Measurements from ENCODE around the gene RHBDL3.
"Not testable (repeated sequence)": the region's sequence is repeated elsewhere in the genome, so short reads cannot be mapped to it uniquely, and the experiment has no call there.

RHBDL3 gene

GRCh38 chr17:32342603-32343325, 77.1 kb downstream of the RHBDL3 start:
- H3K4me1 ChIP-seq (ENCODE audit: control insufficient read depth, insufficient read depth, low read length) = 0 out of 2 replicates have a peak, but pooled peaks cover 4% of the 10 kb centered on the region
- no peak for DNase-seq (ENCODE audit: low read depth, low spot score)
- no peaks in the 10 kb centered on the region for H3K9me3 ChIP-seq (ENCODE audit: control insufficient read depth, insufficient read depth, low read length)
- no peak overlapping the region for H3K27ac ChIP-seq (ENCODE audit: low read length)
- no CpG with 5 or more reads among the region's 14 CpGs for WGBS (ENCODE audit: insufficient coverage, insufficient read length)
- no peaks in the 10 kb centered on the region for H3K27me3 ChIP-seq (ENCODE audit: control insufficient read depth, insufficient read depth, low read length)
- H3K4me3 ChIP-seq (ENCODE audit: low read length) = no peak overlapping the region
- H3K36me3 ChIP-seq (ENCODE audit: control insufficient read depth, insufficient read depth, low read length) = no peaks in the 10 kb centered on the region; the same call in 1 of the 2 replicates

DNA sequence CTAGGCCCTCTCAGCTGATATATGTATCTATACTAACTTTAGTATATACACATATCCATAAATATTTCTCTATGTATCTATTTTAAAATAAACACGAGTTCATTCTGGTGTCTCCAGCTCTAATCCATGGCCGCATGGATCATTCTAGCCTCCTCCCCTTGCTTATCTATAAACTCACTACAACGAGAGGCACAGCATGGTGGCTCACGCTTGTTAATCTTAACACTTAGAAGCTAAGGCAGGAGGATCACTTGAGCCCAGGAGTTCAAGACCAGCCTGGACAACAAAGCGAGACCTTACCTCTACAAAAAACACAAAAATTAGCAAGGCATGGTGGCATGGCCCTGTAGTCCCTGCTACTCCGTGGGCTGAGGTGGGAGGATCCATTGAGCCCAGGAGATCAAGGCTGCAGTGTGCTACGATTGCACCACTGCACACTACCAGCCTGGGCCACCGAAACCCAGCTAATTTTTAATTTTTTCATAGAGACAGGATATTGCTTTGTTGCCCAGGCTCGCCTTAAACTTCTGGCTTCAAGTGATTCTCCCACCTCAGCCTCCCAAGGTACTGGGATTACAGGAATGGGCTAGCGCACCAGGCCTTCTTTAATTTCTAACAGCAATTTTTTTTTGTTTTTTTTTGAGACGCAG, 80.4 kb downstream of the RHBDL3 start:
- Histone ChIP-seq H3K27me3 (ENCODE audit: control insufficient read depth, insufficient read depth, low read length) (no peaks in the 10 kb centered on the region), H3K9me3 (ENCODE audit: control insufficient read depth, insufficient read depth, low read length) (no peaks in the 10 kb centered on the region), H3K4me3 (ENCODE audit: low read length) (no peak overlapping the region), H3K4me1 (ENCODE audit: control insufficient read depth, insufficient read depth, low read length) (0 out of 2 replicates have a peak, but pooled peaks cover 1% of the 10 kb centered on the region), H3K27ac (ENCODE audit: low read length) (no peak overlapping the region), H3K36me3 (ENCODE audit: control insufficient read depth, insufficient read depth, low read length) (no peaks in the 10 kb centered on the region)
- no CpG with 5 or more reads among the region's 11 CpGs for WGBS (ENCODE audit: insufficient coverage, insufficient read length)
- no peak for DNase-seq (ENCODE audit: low read depth, low spot score)

GRCh38 chr17:32348483-32348800, 82.8 kb downstream of the RHBDL3 start:
- DNase-seq (ENCODE audit: low read depth, low spot score) = no peak
- Histone ChIP-seq H3K4me3 (ENCODE audit: low read length) (no peak overlapping the region), H3K27ac (ENCODE audit: low read length) (no peak overlapping the region), H3K27me3 (ENCODE audit: control insufficient read depth, insufficient read depth, low read length) (no peaks in the 10 kb centered on the region), H3K36me3 (ENCODE audit: control insufficient read depth, insufficient read depth, low read length) (no peaks in the 10 kb centered on the region), H3K9me3 (ENCODE audit: control insufficient read depth, insufficient read depth, low read length) (no peaks in the 10 kb centered on the region), H3K4me1 (ENCODE audit: control insufficient read depth, insufficient read depth, low read length) (no peaks in the 10 kb centered on the region)
- WGBS (ENCODE audit: insufficient coverage, insufficient read length) = no CpG with 5 or more reads among the region's 2 CpGs

DNA sequence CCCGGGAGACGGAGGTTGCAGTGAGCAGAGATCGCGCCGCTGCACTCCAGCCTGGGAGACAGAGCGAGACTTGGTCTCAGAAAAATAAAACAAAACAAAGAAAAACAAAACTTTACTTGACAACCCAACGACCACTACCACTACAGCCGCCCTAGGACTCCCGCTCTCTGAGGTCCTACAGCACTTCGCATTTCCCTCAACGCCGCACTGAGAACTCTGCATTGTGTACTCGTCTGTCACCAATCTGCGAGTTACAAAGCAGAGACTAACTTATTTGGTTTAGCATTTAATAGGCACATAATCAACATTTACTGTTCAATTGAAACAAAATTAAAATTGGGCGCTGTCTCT, 83.8 kb downstream of the RHBDL3 start:
- H3K27me3 ChIP-seq (ENCODE audit: control insufficient read depth, insufficient read depth, low read length) = no peaks in the 10 kb centered on the region
- no peaks in the 10 kb centered on the region for H3K36me3 ChIP-seq (ENCODE audit: control insufficient read depth, insufficient read depth, low read length)
- WGBS (ENCODE audit: insufficient coverage, insufficient read length) = no CpG with 5 or more reads among the region's 15 CpGs
- no peak for DNase-seq (ENCODE audit: low read depth, low spot score)
- no peak overlapping the region for H3K27ac ChIP-seq (ENCODE audit: low read length)
- no peaks in the 10 kb centered on the region for H3K4me1 ChIP-seq (ENCODE audit: control insufficient read depth, insufficient read depth, low read length)
- no peaks in the 10 kb centered on the region for H3K9me3 ChIP-seq (ENCODE audit: control insufficient read depth, insufficient read depth, low read length)
- H3K4me3 ChIP-seq (ENCODE audit: low read length) = peak overlapping the region; percentile 57; the same call in 1 of the 2 replicates

DNA sequence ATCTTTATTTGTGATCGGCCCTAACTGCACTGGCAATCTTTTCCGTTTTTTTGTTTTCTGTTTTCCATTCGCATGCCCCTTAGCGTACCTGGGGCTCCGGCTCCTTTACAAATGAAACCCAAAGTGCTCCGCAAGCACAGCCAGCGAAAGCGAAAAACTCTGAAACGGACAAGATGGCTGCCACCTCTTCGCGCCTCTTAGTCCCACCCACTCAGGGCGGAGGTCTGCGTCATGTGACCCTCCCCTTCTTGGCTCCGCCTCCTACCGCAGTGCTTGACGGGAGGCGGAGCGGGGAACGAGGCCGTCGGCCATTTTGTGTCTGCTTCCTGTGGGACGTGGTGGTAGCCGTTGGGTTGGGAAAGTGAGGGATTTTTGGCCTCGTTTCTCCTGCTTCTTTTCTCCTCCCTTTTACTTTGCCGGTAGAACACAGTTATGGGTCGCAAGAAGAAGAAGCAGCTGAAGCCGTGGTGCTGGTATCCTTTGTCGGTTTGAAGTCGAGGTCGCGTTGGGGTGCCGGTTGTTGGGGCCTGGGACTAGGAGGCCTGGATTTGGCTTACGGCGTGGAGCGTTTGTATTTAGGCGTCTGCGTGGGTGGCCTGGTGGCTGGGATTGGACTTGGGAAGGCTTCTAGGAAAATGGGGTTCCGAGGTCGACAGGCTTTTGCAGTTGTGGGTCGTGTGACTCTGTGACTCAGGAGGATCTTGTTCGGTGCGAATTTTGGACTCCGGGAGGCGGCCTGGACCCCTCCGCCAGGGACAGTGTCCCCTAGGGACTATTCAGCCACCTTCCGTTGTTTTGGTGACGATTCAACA, 84.4 kb downstream of the RHBDL3 start, which contains the start of gene ZNF207:
TSS of gene ZNF207 (plus strand) at position 304 of the 812 bp plus-strand sequence. CDS start at position 433, 129 bp downstream.
- WGBS (ENCODE audit: insufficient coverage, insufficient read length) = no CpG with 5 or more reads among the region's 47 CpGs
- Histone ChIP-seq H3K36me3 (ENCODE audit: control insufficient read depth, insufficient read depth, low read length) (no peaks in the 10 kb centered on the region), H3K27ac (ENCODE audit: low read length) (no peak within 1 kb of the TSS), H3K27me3 (ENCODE audit: control insufficient read depth, insufficient read depth, low read length) (no peaks in the 10 kb centered on the region), H3K4me3 (ENCODE audit: low read length) (peak within 1 kb of the TSS; percentile 57), H3K4me1 (ENCODE audit: control insufficient read depth, insufficient read depth, low read length) (no peaks in the 10 kb centered on the region), H3K9me3 (ENCODE audit: control insufficient read depth, insufficient read depth, low read length) (no peaks in the 10 kb centered on the region)
- DNase-seq (ENCODE audit: low read depth, low spot score) = peak; percentile 87

GRCh38 chr17:32350666-32351418, 85.2 kb downstream of the RHBDL3 start:
- Histone ChIP-seq H3K27me3 (ENCODE audit: control insufficient read depth, insufficient read depth, low read length) (no peaks in the 10 kb centered on the region), H3K9me3 (ENCODE audit: control insufficient read depth, insufficient read depth, low read length) (no peaks in the 10 kb centered on the region), H3K4me3 (ENCODE audit: low read length) (peak overlapping the region; percentile 57), H3K36me3 (ENCODE audit: control insufficient read depth, insufficient read depth, low read length) (no peaks in the 10 kb centered on the region), H3K27ac (ENCODE audit: low read length) (no peak overlapping the region), H3K4me1 (ENCODE audit: control insufficient read depth, insufficient read depth, low read length) (no peaks in the 10 kb centered on the region)
- no CpG with 5 or more reads among the region's 20 CpGs for WGBS (ENCODE audit: insufficient coverage, insufficient read length)
- no peak for DNase-seq (ENCODE audit: low read depth, low spot score)

GRCh38 chr17:32352734-32353133, 87.1 kb downstream of the RHBDL3 start:
- not testable (repeated sequence) for H3K9me3 ChIP-seq (ENCODE audit: control insufficient read depth, insufficient read depth, low read length); H3K4me1 ChIP-seq (ENCODE audit: control insufficient read depth, insufficient read depth, low read length); H3K27ac ChIP-seq (ENCODE audit: low read length); H3K4me3 ChIP-seq (ENCODE audit: low read length); H3K36me3 ChIP-seq (ENCODE audit: control insufficient read depth, insufficient read depth, low read length); H3K27me3 ChIP-seq (ENCODE audit: control insufficient read depth, insufficient read depth, low read length); DNase-seq (ENCODE audit: low read depth, low spot score)
- WGBS (ENCODE audit: insufficient coverage, insufficient read length) = no CpG with 5 or more reads among the region's 9 CpGs

DNA sequence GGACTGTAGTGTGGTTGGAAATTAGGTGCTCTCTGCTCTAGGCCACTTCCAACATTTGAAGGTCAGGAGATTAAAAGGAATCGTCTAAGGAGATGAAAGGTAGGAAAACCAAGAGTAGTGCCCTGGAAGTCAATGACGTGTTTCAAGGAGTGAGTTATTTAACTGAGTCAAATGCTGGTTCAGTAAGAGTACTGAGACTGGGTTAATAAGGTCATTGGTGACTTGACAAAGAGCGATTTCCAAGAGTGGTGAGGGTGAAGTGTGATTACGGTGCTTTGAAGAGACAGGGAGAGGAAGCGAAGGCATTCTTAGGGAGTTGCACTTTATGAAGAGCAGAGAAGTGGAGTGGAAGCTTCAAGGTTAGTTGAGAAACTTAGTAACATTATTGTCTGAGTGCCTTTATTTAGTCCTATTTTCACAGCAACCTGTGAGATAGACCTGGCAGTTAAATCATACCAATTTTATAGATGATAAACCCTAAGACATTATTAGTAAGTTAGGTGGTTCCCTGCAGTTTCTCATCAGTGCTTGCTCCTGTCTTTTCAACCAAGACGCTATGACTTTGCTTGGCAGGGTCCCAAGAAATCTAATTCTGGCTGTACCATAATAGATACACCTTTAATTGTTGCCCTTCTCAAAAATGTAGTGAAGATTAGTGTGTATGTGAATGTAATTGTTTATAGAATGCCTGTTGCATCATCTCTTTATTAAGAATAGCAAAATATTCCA, 90.2 kb downstream of the RHBDL3 start:
- WGBS (ENCODE audit: insufficient coverage, insufficient read length) = no CpG with 5 or more reads among the region's 6 CpGs
- no peaks in the 10 kb centered on the region for H3K27me3 ChIP-seq (ENCODE audit: control insufficient read depth, insufficient read depth, low read length)
- no peak overlapping the region for H3K27ac ChIP-seq (ENCODE audit: low read length)
- no peaks in the 10 kb centered on the region for H3K9me3 ChIP-seq (ENCODE audit: control insufficient read depth, insufficient read depth, low read length)
- no peak for DNase-seq (ENCODE audit: low read depth, low spot score)
- no peaks in the 10 kb centered on the region for H3K4me1 ChIP-seq (ENCODE audit: control insufficient read depth, insufficient read depth, low read length)
- peaks cover 11% of the 10 kb centered on the region; the same call in 1 of the 2 replicates for H3K36me3 ChIP-seq (ENCODE audit: control insufficient read depth, insufficient read depth, low read length)
- no peak overlapping the region for H3K4me3 ChIP-seq (ENCODE audit: low read length)

DNA sequence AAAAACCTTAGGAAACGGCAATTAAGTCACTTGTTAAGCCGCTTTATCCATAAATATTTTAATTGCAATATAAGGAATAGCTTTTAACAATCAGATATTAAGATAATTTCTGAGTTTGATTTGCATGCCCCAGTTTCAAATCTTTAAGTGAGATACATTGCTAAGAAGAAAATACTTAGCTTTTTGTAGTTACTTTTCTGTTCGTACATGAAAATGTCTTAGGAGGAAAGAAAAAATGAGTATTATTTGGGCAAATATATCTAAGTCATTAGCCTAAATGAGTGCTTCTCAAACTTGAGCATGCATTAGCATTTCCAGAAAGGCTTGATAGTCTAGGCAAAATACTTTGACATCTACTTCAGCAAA, 90.7 kb downstream of the RHBDL3 start:
- no peak overlapping the region for H3K27ac ChIP-seq (ENCODE audit: low read length)

More for the DNA sequence above, 90.7 kb downstream of the RHBDL3 start:
- Histone ChIP-seq H3K4me1 (ENCODE audit: control insufficient read depth, insufficient read depth, low read length) (no peaks in the 10 kb centered on the region), H3K4me3 (ENCODE audit: low read length) (no peak overlapping the region), H3K36me3 (ENCODE audit: control insufficient read depth, insufficient read depth, low read length) (peaks cover 12% of the 10 kb centered on the region; the same call in 1 of the 2 replicates), H3K9me3 (ENCODE audit: control insufficient read depth, insufficient read depth, low read length) (no peaks in the 10 kb centered on the region), H3K27me3 (ENCODE audit: control insufficient read depth, insufficient read depth, low read length) (no peaks in the 10 kb centered on the region)
- DNase-seq (ENCODE audit: low read depth, low spot score) = no peak
- WGBS (ENCODE audit: insufficient coverage, insufficient read length) = no CpG with 5 or more reads among the region's 3 CpGs

All from iPS DF 6.9 (cell line).